Endometrial microvascular endothelial cells (primary cell): Measurements from ENCODE around the gene ZCRB1. TPM values are rescaled to one million over a fixed set of nuclear protein-coding genes. Genes with fewer than 3 reads are reported as not detected.
"Not testable (repeated sequence)": the region's sequence is repeated elsewhere in the genome, so short reads cannot be mapped to it uniquely, and the experiment has no call there.

Source experiments
- in situ Hi-C: cut with HindIII; loops from 2 replicates; pipeline ENCODE4 v1.10.0; 2017; ENCODE audit warnings: low sequenced_read_pairs, low pct_unique_long_range_greater_than_20kb; ENCODE audit errors: inconsistent ontology term
- total RNA-seq: library from RNA; depleted of rRNA; stranded (reverse); fragments of >200 nt; gene quantifications from one replicate; pipeline ENCODE4 v1.2.3, GENCODE V29; 2015; ENCODE audit errors: inconsistent ontology term

Gene ZCRB1
- total RNA-seq, result 8.2 TPM

GRCh38 chr12:42325653-42326474, at the start of gene ZCRB1, which contains the start of gene PPHLN1:
Gene ZCRB1, minus strand, starts transcription at chr12:42326094. Its CDS starts 1,992 bp downstream, at chr12:42324102.
Gene PPHLN1, plus strand, starts transcription at chr12:42326167. Its CDS starts 9,736 bp downstream, at chr12:42335903.
- in situ Hi-C loops, result loop anchor here (10.0 kb wide), 1 partner anchor 171 kb away; no protein-coding TSS in a partner anchor

- in situ Hi-C loops, result no loop called here
Measured at GRCh38 chr12:42373669-42374068, 47.8 kb upstream of the ZCRB1 start.

GRCh38 chr12:42372154-42372791, 46.4 kb upstream of the ZCRB1 start:
- in situ Hi-C loops, result no loop called here

- in situ Hi-C loops, result no loop called here
Measured at GRCh38 chr12:42370013-42370412, 44.1 kb upstream of the ZCRB1 start.

- in situ Hi-C loops, result no loop called here
Measured at GRCh38 chr12:42365486-42365885, 39.6 kb upstream of the ZCRB1 start.

- in situ Hi-C loops, result no loop called here
Measured at GRCh38 chr12:42364692-42365091, 38.8 kb upstream of the ZCRB1 start.

- in situ Hi-C loops, result no loop called here
Measured at GRCh38 chr12:42362647-42363260, 36.9 kb upstream of the ZCRB1 start.

- in situ Hi-C loops, result no loop called here
Measured at GRCh38 chr12:42361909-42362646, 36.2 kb upstream of the ZCRB1 start.

- in situ Hi-C loops, result no loop called here
Measured at GRCh38 chr12:42360747-42361403, 35.0 kb upstream of the ZCRB1 start.

GRCh38 chr12:42356344-42356743, 30.4 kb upstream of the ZCRB1 start:
- in situ Hi-C loops, result no loop called here

GRCh38 chr12:42350021-42350407, 24.1 kb upstream of the ZCRB1 start:
- in situ Hi-C loops, result not testable (repeated sequence)

GRCh38 chr12:42349119-42350020, 23.5 kb upstream of the ZCRB1 start:
- in situ Hi-C loops, result not testable (repeated sequence)

- in situ Hi-C loops, result no loop called here
Measured at GRCh38 chr12:42346403-42347002, 20.6 kb upstream of the ZCRB1 start.

GRCh38 chr12:42343721-42344120, 17.8 kb upstream of the ZCRB1 start:
- in situ Hi-C loops, result no loop called here

- in situ Hi-C loops, result no loop called here
Measured at GRCh38 chr12:42342028-42342427, 16.1 kb upstream of the ZCRB1 start.

- in situ Hi-C loops, result loop anchor here (10.0 kb wide), 1 partner anchor 947 kb away; no protein-coding TSS in a partner anchor
Measured at GRCh38 chr12:42338280-42338679, 12.4 kb upstream of the ZCRB1 start.

- in situ Hi-C loops, result loop anchor here (10.0 kb wide), 1 partner anchor 949 kb away; no protein-coding TSS in a partner anchor
Measured at GRCh38 chr12:42336286-42336685, 10.4 kb upstream of the ZCRB1 start.
